ENCODE results near the gene NOC2L. TPM values are rescaled to one million over a fixed set of nuclear protein-coding genes. Genes with fewer than 3 reads are reported as not detected.

Gene NOC2L
- total and polyA plus RNA-seq, 2 donors (not counting 3 experiments of a cell fraction or from before 2014, with no cell fraction given): 55.3 to 87.9 TPM

GRCh38 chr1:932173-932510 lies 26.9 kb downstream of the NOC2L start:
- Histone ChIP-seq H3K9me3 (replicated peaks; ENCODE audit: control insufficient read depth, insufficient read depth, low read length) (no peaks in the 10 kb centered on the region), H3K4me1 (ENCODE audit: control insufficient read depth, extremely low read depth, insufficient read depth, low read length) (no peaks in the 10 kb centered on the region), H3K79me2 (ENCODE audit: control insufficient read depth, insufficient read depth, low read length) (no peaks in the 10 kb centered on the region), H3K36me3 (ENCODE audit: control insufficient read depth in 2 of 2, extremely low read depth in 1 of 2, insufficient read depth in 2 of 2, low read length in 2 of 2) (no peaks in the 10 kb centered on the region), H3K27me3 (ENCODE audit: control insufficient read depth in 2 of 2, insufficient read depth in 2 of 2, low read length in 2 of 2) (peaks cover 12 to 16% of the 10 kb centered on the region in 2 experiments), H3K4me2 (ENCODE audit: insufficient read depth, low read length) (no peak overlapping the region), H4K20me1 (replicated peaks; ENCODE audit: control insufficient read depth, extremely low read depth, insufficient read depth, low read length) (no peaks in the 10 kb centered on the region), H3K9me1 (replicated peaks; ENCODE audit: control insufficient read depth, extremely low read depth, insufficient read depth, low read length) (no peaks in the 10 kb centered on the region), H3K9ac (replicated peaks; ENCODE audit: extremely low read depth, insufficient read depth, low read length) (no peak overlapping the region), H3K4me3 (replicated peaks in 1 of 3; ENCODE audit: insufficient read depth in 1 of 3, low read depth in 1 of 3, low read length in 3 of 3) (no peak overlapping the region), H2AFZ (ENCODE audit: low read depth, low read length) (no peak overlapping the region), H3K27ac (ENCODE audit: insufficient read depth, low read depth, low read length) (no peak overlapping the region)
- no peak for FAIRE-seq
- intact Hi-C loops (cut with micrococcal nuclease) (no loop called here), dilution Hi-C loops (cut with MboI; ENCODE audit: extremely low pct_ligation_motif_present, low sequenced_read_pairs) (no loop called here)
- CTCF ChIA-PET: no interaction called here
- no peak for TF ChIP-seq MAX (IDR thresholded peaks at IDR 0.05; ENCODE audit: insufficient read depth, insufficient read length)
- TF ChIP-seq FOS (IDR thresholded peaks at IDR 0.05; ENCODE audit: borderline replicate concordance, insufficient read depth, low read length): no peak
- no peak for TF ChIP-seq JUN (IDR thresholded peaks at IDR 0.05; ENCODE audit: borderline replicate concordance, insufficient read depth, insufficient read length, low read depth)
- TF ChIP-seq MYC (IDR thresholded peaks at IDR 0.05; ENCODE audit: low read depth, low read length): no peak
- TF ChIP-seq GATA2 (IDR thresholded peaks at IDR 0.05; ENCODE audit: insufficient read depth, insufficient read length, low read depth, low read length): no peak
- TF ChIP-seq CTCF (IDR thresholded peaks at IDR 0.05; ENCODE audit: extremely low read depth in 1 of 2, insufficient read depth in 1 of 2, low read depth in 1 of 2, low read length in 2 of 2): no peak
- no peak for TF ChIP-seq POLR2A (IDR thresholded peaks at IDR 0.05; ENCODE audit: low read depth, low read length)
- no peak for TF ChIP-seq EZH2 (IDR thresholded peaks at IDR 0.05; ENCODE audit: borderline replicate concordance, low read depth, low read length, severe bottlenecking)
- no peak for TF ChIP-seq POLR2AphosphoS5 (IDR thresholded peaks at IDR 0.05; ENCODE audit: insufficient read depth, low read depth, low read length)
- no TSS peak for BruUV-seq (replicated peaks)
- DNase-seq (ENCODE audit: low read depth, low spot score): no peak
- POLR2A ChIA-PET: interaction anchor here (0.5 kb wide), 1 partner anchor 18 kb away, joined by 3 read pairs; no protein-coding TSS in a partner anchor

Measured in endothelial cell of umbilical vein (primary cell).